ENCODE data around the gene GABRG3.

GABRG3 gene

GRCh38 chr15:27074179-27074578 lies 103.2 kb downstream of the GABRG3 start:
- Histone ChIP-seq H4K20me1 (ENCODE audit: low read depth, low read length) (no peaks in the 10 kb centered on the region), H2AFZ (ENCODE audit: low read depth, low read length, severe bottlenecking) (no peak overlapping the region), H3K9me3 (ENCODE audit: insufficient read depth, low read length) (no peaks in the 10 kb centered on the region), H3K79me2 (ENCODE audit: insufficient read depth, low read length) (no peaks in the 10 kb centered on the region), H3F3A (ENCODE audit: insufficient read depth) (no peaks in the 10 kb centered on the region), H3K27ac (ENCODE audit: low read depth, low read length) (no peak overlapping the region), H3K36me3 (ENCODE audit: low read length) (no peaks in the 10 kb centered on the region), H3K4me2 (ENCODE audit: low read depth, low read length, poor library complexity, severe bottlenecking) (no peak overlapping the region), H3K27me3 (ENCODE audit: low read length) (no peaks in the 10 kb centered on the region), H3K9ac (ENCODE audit: low read length) (no peak overlapping the region), H3K9me2 (replicated peaks; ENCODE audit: insufficient read depth, low read length) (no peaks in the 10 kb centered on the region; the same call in 1 of the 2 replicates), H3K4me3 (ENCODE audit: insufficient read depth, low read length, poor library complexity, severe bottlenecking) (no peak overlapping the region)
- TF ChIP-seq EZH2phosphoT487 (conservative IDR thresholded peaks at IDR 0.05; ENCODE audit: low read length) = no peak
- TF ChIP-seq CTCF (IDR thresholded peaks at IDR 0.05; ENCODE audit: insufficient read depth, low read length, poor library complexity, severe bottlenecking) = no peak

- H3K27ac ChIP-seq (ENCODE audit: low read depth, low read length) = no peak overlapping the region
- no peak overlapping the region for H3K4me3 ChIP-seq (ENCODE audit: insufficient read depth, low read length, poor library complexity, severe bottlenecking)
- H3K9me2 ChIP-seq (replicated peaks; ENCODE audit: insufficient read depth, low read length) = no peaks in the 10 kb centered on the region
- H3K9ac ChIP-seq (ENCODE audit: low read length) = no peak overlapping the region
- H2AFZ ChIP-seq (ENCODE audit: low read depth, low read length, severe bottlenecking) = no peak overlapping the region
- no peaks in the 10 kb centered on the region for H3K36me3 ChIP-seq (ENCODE audit: low read length)
- H3K79me2 ChIP-seq (ENCODE audit: insufficient read depth, low read length) = no peaks in the 10 kb centered on the region
- H3F3A ChIP-seq (ENCODE audit: insufficient read depth) = no peaks in the 10 kb centered on the region
- H4K20me1 ChIP-seq (ENCODE audit: low read depth, low read length) = no peaks in the 10 kb centered on the region
- H3K27me3 ChIP-seq (ENCODE audit: low read length) = no peaks in the 10 kb centered on the region
- TF ChIP-seq CTCF (IDR thresholded peaks at IDR 0.05; ENCODE audit: insufficient read depth, low read length, poor library complexity, severe bottlenecking) (no peak), EZH2phosphoT487 (conservative IDR thresholded peaks at IDR 0.05; ENCODE audit: low read length) (no peak)
- H3K9me3 ChIP-seq (ENCODE audit: insufficient read depth, low read length) = no peaks in the 10 kb centered on the region
- no peak overlapping the region for H3K4me2 ChIP-seq (ENCODE audit: low read depth, low read length, poor library complexity, severe bottlenecking)
These were observed 106.8 kb downstream of the GABRG3 start for GRCh38 chr15:27077790-27078189.

- Histone ChIP-seq H3F3A (ENCODE audit: insufficient read depth) (no peaks in the 10 kb centered on the region), H4K20me1 (ENCODE audit: low read depth, low read length) (no peaks in the 10 kb centered on the region), H3K4me2 (ENCODE audit: low read depth, low read length, poor library complexity, severe bottlenecking) (no peak overlapping the region), H3K36me3 (ENCODE audit: low read length) (no peaks in the 10 kb centered on the region), H3K9ac (ENCODE audit: low read length) (no peak overlapping the region), H3K27ac (ENCODE audit: low read depth, low read length) (no peak overlapping the region), H3K4me3 (ENCODE audit: insufficient read depth, low read length, poor library complexity, severe bottlenecking) (no peak overlapping the region), H3K9me3 (ENCODE audit: insufficient read depth, low read length) (no peaks in the 10 kb centered on the region), H2AFZ (ENCODE audit: low read depth, low read length, severe bottlenecking) (no peak overlapping the region), H3K9me2 (replicated peaks; ENCODE audit: insufficient read depth, low read length) (no peaks in the 10 kb centered on the region), H3K27me3 (ENCODE audit: low read length) (no peaks in the 10 kb centered on the region), H3K79me2 (ENCODE audit: insufficient read depth, low read length) (no peaks in the 10 kb centered on the region)
- no peak for TF ChIP-seq CTCF (IDR thresholded peaks at IDR 0.05; ENCODE audit: insufficient read depth, low read length, poor library complexity, severe bottlenecking)
- TF ChIP-seq EZH2phosphoT487 (conservative IDR thresholded peaks at IDR 0.05; ENCODE audit: low read length) = no peak
These were observed 110.9 kb downstream of the GABRG3 start for GRCh38 chr15:27081676-27082418.
